ENCODE results near the gene SFSWAP. TPM values are rescaled to one million over a fixed set of nuclear protein-coding genes. Genes with fewer than 3 reads are reported as not detected.

Gene SFSWAP
- polyA plus RNA-seq, 1 donor from 2014 or later: 56.6 TPM

DNA sequence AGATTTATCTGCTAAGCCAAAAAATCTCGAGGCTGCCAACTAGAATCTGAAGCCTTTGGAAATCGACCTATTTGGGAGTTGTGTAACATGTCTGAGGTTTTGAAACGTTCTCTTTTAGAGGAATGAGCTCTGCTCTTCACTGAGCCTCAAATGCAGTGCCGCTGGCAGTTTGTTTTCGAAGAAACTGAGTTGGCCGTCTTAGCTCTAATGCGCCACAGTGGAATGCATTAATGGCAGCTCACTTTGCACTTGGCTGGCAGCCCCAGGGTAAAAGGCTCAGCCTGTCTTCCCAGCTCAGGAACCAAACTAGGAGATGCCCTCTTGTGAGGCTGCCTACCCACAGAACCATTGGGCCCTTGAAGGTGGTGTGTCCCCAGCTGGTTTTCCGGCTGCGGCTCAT, 53.8 kb downstream of the SFSWAP start:
- Histone ChIP-seq H3F3A (ENCODE audit: insufficient read depth, low read length, poor library complexity, severe bottlenecking) (no peaks in the 10 kb centered on the region), H3K27ac (ENCODE audit: low read length) (no peak overlapping the region), H3K4me3 (ENCODE audit: low read length) (no peak overlapping the region), H3K9ac (ENCODE audit: low read length) (no peak overlapping the region), H4K20me1 (ENCODE audit: insufficient read depth) (no peaks in the 10 kb centered on the region), H3K79me2 (replicated peaks; ENCODE audit: insufficient read depth, low read length) (no peaks in the 10 kb centered on the region), H3K36me3 (ENCODE audit: insufficient read depth, low read length) (peaks cover 12% of the 10 kb centered on the region), H3K4me2 (ENCODE audit: low read length) (no peak overlapping the region), H3K27me3 (ENCODE audit: insufficient read depth, low read depth, low read length) (no peaks in the 10 kb centered on the region), H3K9me3 (ENCODE audit: low read length) (no peaks in the 10 kb centered on the region), H3K9me2 (ENCODE audit: insufficient read depth, low read length) (no peaks in the 10 kb centered on the region), H2AFZ (ENCODE audit: low read depth, low read length) (no peak overlapping the region)
- no peak for TF ChIP-seq EP300 (conservative IDR thresholded peaks at IDR 0.05; ENCODE audit: poor library complexity, severe bottlenecking)

DNA sequence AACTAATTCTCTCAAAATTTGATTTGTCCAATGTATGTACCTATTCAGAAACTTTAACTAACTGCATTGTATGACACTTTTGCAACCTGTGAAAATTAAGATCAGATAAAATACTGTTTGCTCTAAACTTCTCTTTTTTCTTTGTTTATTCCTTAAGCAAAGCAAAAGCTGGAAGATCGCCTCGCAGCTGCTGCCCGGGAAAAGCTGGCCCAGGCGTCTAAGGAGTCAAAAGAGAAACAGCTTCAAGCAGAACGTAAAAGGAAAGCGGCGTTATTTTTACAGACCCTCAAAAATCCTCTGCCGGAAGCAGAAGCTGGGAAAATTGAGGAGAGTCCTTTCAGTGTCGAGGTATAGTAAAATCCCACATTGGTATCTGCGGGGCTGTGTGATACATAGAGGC, 55.1 kb downstream of the SFSWAP start:
- no peak overlapping the region for H3K4me3 ChIP-seq (ENCODE audit: low read length)
- no peaks in the 10 kb centered on the region for H3K27me3 ChIP-seq (ENCODE audit: insufficient read depth, low read depth, low read length)
- no peaks in the 10 kb centered on the region for H3K9me2 ChIP-seq (ENCODE audit: insufficient read depth, low read length)
- H3K4me2 ChIP-seq (ENCODE audit: low read length): no peak overlapping the region
- no peak overlapping the region for H2AFZ ChIP-seq (ENCODE audit: low read depth, low read length)
- no peaks in the 10 kb centered on the region for H3K79me2 ChIP-seq (replicated peaks; ENCODE audit: insufficient read depth, low read length)
- TF ChIP-seq, protein P1, sequence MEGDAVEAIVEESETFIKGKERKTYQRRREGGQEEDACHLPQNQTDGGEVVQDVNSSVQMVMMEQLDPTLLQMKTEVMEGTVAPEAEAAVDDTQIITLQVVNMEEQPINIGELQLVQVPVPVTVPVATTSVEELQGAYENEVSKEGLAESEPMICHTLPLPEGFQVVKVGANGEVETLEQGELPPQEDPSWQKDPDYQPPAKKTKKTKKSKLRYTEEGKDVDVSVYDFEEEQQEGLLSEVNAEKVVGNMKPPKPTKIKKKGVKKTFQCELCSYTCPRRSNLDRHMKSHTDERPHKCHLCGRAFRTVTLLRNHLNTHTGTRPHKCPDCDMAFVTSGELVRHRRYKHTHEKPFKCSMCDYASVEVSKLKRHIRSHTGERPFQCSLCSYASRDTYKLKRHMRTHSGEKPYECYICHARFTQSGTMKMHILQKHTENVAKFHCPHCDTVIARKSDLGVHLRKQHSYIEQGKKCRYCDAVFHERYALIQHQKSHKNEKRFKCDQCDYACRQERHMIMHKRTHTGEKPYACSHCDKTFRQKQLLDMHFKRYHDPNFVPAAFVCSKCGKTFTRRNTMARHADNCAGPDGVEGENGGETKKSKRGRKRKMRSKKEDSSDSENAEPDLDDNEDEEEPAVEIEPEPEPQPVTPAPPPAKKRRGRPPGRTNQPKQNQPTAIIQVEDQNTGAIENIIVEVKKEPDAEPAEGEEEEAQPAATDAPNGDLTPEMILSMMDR (IDR thresholded peaks at IDR 0.05; ENCODE audit: poor library complexity, severe bottlenecking): no peak
- no peaks in the 10 kb centered on the region for H3F3A ChIP-seq (ENCODE audit: insufficient read depth, low read length, poor library complexity, severe bottlenecking)
- H3K9ac ChIP-seq (ENCODE audit: low read length): no peak overlapping the region
- no peak overlapping the region for H3K27ac ChIP-seq (ENCODE audit: low read length)
- no peaks in the 10 kb centered on the region for H4K20me1 ChIP-seq (ENCODE audit: insufficient read depth)
- H3K9me3 ChIP-seq (ENCODE audit: low read length): no peaks in the 10 kb centered on the region
- peaks cover 12% of the 10 kb centered on the region for H3K36me3 ChIP-seq (ENCODE audit: insufficient read depth, low read length)

DNA sequence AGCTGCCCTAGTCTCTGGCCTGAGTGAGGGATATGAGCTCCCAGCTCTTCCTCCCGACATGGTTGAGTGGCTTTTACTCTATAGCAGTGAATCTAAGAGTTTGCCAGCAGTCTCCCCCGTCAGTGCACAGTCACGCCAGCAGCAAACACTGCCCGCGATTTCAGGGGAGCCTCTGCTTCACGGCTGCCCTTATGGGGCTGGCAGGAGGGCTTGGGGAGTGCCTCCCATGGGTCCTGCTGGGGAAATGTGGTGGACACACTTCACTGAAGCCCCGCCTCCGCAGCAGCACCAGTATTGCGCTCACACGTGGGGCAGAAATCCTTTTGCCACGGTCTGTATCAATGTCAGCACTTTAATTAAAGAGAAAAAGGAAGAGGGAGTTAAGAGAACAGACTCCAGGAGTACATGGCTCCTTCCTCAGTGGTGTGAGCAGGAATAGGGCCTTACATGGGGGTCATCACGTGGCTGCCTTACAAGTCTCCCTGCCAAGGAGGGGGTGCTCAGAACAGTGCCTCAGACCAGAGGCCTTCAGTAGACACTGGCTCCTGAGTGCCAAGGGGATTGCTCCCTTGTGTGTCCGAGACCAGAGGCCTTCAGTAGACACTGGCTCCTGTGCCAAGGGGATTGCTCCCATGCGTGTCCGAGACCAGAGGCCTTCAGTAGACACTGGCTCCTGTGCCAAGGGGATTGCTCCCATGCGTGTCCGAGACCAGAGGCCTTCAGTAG, 55.7 kb downstream of the SFSWAP start:
- Histone ChIP-seq H3F3A (ENCODE audit: insufficient read depth, low read length, poor library complexity, severe bottlenecking) (no peaks in the 10 kb centered on the region), H4K20me1 (ENCODE audit: insufficient read depth) (no peaks in the 10 kb centered on the region), H3K4me2 (ENCODE audit: low read length) (no peak overlapping the region), H3K36me3 (ENCODE audit: insufficient read depth, low read length) (peaks cover 12% of the 10 kb centered on the region), H3K27me3 (ENCODE audit: insufficient read depth, low read depth, low read length) (no peaks in the 10 kb centered on the region), H2AFZ (ENCODE audit: low read depth, low read length) (no peak overlapping the region), H3K9me3 (ENCODE audit: low read length) (no peaks in the 10 kb centered on the region), H3K79me2 (replicated peaks; ENCODE audit: insufficient read depth, low read length) (no peaks in the 10 kb centered on the region), H3K27ac (ENCODE audit: low read length) (no peak overlapping the region), H3K4me3 (ENCODE audit: low read length) (no peak overlapping the region), H3K9me2 (ENCODE audit: insufficient read depth, low read length) (no peaks in the 10 kb centered on the region), H3K9ac (ENCODE audit: low read length) (no peak overlapping the region)
- TF ChIP-seq, protein P2, sequence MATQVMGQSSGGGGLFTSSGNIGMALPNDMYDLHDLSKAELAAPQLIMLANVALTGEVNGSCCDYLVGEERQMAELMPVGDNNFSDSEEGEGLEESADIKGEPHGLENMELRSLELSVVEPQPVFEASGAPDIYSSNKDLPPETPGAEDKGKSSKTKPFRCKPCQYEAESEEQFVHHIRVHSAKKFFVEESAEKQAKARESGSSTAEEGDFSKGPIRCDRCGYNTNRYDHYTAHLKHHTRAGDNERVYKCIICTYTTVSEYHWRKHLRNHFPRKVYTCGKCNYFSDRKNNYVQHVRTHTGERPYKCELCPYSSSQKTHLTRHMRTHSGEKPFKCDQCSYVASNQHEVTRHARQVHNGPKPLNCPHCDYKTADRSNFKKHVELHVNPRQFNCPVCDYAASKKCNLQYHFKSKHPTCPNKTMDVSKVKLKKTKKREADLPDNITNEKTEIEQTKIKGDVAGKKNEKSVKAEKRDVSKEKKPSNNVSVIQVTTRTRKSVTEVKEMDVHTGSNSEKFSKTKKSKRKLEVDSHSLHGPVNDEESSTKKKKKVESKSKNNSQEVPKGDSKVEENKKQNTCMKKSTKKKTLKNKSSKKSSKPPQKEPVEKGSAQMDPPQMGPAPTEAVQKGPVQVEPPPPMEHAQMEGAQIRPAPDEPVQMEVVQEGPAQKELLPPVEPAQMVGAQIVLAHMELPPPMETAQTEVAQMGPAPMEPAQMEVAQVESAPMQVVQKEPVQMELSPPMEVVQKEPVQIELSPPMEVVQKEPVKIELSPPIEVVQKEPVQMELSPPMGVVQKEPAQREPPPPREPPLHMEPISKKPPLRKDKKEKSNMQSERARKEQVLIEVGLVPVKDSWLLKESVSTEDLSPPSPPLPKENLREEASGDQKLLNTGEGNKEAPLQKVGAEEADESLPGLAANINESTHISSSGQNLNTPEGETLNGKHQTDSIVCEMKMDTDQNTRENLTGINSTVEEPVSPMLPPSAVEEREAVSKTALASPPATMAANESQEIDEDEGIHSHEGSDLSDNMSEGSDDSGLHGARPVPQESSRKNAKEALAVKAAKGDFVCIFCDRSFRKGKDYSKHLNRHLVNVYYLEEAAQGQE (IDR thresholded peaks at IDR 0.05; ENCODE audit: borderline replicate concordance): no peak
- TF ChIP-seq TAF1 (IDR thresholded peaks at IDR 0.05; ENCODE audit: low read depth) (no peak), POLR2AphosphoS5 (IDR thresholded peaks at IDR 0.05) (no peak), EZH2 (IDR thresholded peaks at IDR 0.05; ENCODE audit: borderline replicate concordance, insufficient read depth, low read length, poor library complexity, severe bottlenecking) (no peak), RAD21 (conservative IDR thresholded peaks at IDR 0.05) (no peak), SMC3 (conservative IDR thresholded peaks at IDR 0.05; ENCODE audit: poor library complexity) (no peak), EP300 (conservative IDR thresholded peaks at IDR 0.05; ENCODE audit: poor library complexity, severe bottlenecking) (no peak), MXI1 (conservative IDR thresholded peaks at IDR 0.05; ENCODE audit: poor library complexity, severe bottlenecking) (no peak)
- TF ChIP-seq, protein P1 (IDR thresholded peaks at IDR 0.05; ENCODE audit: poor library complexity, severe bottlenecking): no peak

Measured in neural cell (in vitro differentiated cells).